GM20431 (cell line): Measurements from ENCODE around the gene DEFB123.

ENCODE experiments used
- in situ Hi-C: fragments of 300-500 bp; cut with MseI, MboI; formaldehyde crosslinking; loops from one replicate; pipeline ENCODE4 v1.15.0; 2020; ENCODE audit warnings: low sequenced_read_pairs; ENCODE audit not compliant: unreplicated experiment

The DEFB123 gene

DNA sequence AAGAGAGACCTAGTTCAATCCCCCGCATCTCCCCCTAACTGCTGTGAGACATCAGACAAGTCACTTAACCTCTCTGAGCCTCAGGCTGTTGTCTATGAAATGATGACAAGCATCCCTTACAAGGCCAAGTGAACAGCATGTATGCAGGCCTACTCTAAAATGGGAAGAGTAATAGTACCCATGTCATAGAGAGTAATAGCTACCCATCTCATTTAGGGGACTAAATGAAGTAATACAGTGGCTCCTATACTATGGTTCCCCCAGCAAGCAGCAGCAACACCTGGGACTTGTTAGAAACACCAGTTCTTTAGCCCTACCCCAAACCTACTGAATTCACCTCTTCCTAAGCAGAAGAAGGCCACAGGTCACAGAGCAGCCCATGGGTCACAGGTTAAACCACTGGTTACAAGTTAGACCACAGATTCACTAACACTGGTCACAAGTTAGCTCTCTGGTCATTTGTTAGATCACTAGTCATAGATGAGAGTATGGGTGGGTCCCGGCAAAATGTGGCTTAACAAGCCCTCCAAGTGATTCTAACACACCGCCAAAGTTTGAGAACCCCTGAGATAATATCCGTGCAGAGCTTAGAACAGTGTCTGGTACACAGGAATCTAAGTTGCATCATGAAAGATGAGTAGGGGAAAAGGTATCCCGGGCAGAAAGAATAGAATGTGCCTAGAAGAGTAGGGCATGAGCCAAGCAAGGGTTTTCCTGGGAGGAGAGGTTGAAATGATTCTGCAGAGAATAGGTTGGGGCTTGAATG lies 33.1 kb downstream of the DEFB123 start:
- in situ Hi-C loops = no loop called here

DNA sequence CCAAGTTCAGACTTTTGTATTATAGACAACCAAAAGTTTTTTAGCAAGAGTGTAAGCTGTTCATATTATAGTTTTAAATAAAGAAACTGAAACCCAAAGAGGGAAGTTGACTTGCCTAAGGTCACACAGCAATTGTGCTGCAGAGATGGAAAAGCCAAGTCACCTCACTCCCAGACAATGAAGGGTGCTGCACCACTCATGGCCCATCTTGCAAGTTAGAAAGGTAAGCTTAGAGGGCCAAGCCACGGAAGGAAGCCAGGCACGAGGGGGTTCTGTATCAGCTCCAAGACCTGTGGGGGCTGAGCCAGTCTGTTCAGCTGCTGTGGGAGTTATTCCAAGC lies 33.6 kb downstream of the DEFB123 start:
- in situ Hi-C loops = no loop called here

DNA sequence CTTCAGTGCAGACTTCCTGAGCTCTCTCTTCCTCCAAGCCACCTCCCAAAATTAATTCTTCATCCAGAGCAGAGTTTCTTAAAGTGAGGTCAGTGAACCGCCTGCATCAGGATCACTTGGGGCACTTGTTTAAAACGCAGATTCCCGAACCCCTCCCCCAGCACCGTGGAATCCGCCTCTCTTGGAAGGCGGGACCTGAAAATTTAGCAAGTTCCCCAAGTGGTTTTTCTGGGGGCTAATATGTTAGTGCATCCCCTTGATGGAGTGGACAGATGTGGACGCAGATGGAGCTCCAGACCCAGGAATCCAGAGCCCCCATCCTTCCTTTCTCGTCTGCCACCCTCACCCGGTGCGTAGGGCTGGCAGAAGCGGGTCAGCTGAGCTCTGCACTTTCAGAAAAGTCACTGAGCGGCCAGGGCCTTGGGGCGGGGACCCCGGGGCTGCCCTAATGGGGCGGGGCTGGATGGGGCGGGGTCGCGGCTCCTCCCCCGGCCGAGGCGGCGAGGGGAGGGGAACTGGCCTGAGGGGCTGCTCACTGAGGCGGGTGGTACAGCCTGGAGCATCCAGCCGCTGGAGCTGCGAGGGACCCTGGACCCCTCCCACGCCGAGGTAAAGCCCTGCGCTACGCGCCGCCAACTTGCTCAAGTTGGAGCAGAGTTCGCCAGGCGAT lies 34.5 kb downstream of the DEFB123 start, which contains the start of the genes DEFB124 and REM1:
DEFB124 (minus strand) TSS at position 370 of the 670 bp plus-strand sequence. CDS start 2,114 bp downstream, outside the sequence.
REM1 (plus strand) TSS at position 531 of the 670 bp plus-strand sequence. CDS start 1,158 bp downstream, outside the sequence.
- in situ Hi-C loops = no loop called here

DNA sequence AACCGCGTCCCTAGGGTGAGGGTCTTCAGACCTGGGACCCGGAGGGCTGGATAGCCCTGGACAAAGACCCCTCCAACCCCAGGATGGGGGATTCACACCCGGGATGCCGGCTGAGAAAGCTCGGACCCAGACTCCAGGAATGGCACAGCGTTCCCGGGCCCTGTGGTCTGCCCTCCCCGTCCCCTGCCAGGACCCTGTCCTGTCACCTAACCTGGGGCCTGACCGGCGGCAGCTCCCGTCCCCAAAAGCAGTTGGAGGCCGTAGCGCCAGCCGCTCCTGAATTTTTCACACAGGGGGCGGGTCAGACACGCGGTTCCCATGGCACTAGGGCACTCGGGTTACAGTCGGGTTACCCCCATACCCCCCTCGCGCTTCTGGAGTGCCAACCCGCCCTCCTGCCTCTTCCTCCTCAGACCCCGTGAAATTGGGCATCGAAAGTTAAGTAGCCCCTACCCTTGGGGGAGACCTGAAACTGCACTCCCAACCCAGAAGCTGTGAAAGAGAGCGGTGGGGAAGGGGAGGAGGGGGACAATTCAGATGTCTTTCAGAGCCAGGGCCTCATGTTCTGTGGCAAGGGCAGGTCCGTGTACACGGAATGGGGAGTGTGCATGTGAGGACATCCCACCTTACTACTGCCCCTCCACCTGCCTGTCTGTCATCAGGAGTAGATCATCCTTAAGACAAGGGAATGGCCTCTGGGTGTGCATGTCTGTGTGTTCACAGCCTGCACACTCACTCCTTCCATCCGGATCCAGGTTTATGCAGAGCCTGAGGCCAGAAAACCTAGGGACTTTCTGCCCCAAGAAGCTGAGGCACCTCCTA lies 35.3 kb downstream of the DEFB123 start:
- in situ Hi-C loops = no loop called here

DNA sequence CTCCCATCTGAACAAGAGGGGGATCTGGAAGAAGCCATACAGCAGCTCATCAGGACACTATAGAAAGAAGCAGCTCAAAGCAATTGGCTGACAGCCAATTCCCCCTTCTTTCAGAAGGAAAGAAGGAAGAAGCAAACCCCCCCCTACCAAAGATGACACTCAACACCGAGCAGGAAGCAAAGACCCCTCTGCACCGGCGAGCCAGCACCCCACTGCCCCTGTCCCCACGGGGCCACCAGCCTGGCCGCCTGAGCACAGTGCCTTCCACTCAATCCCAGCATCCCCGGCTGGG lies 35.8 kb downstream of the DEFB123 start:
- in situ Hi-C loops = no loop called here

DNA sequence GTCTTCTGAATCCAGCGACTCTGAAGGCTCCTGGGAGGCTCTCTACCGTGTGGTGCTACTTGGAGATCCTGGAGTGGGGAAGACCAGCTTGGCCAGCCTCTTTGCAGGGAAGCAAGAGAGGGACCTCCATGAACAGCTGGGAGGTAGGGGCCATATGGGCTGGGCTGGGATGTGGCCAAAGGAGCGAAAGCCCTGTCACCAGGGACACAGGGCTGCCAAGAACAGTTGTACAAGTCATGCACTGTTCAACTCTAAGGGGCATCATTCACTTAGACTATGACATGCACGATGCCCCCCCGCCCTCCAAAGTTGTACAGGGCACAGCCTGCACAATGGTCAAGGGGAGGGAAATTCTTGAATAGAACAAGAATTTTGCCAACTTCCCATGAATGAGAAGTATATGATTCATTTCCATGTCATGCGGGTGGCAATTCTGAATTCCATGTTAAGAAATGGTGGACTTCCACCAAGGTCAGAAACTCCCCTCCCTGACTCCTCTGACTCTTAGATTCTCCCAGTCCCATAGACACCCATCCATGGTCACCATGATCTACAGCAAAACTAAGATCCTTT lies 36.3 kb downstream of the DEFB123 start:
- in situ Hi-C loops = no loop called here

DNA sequence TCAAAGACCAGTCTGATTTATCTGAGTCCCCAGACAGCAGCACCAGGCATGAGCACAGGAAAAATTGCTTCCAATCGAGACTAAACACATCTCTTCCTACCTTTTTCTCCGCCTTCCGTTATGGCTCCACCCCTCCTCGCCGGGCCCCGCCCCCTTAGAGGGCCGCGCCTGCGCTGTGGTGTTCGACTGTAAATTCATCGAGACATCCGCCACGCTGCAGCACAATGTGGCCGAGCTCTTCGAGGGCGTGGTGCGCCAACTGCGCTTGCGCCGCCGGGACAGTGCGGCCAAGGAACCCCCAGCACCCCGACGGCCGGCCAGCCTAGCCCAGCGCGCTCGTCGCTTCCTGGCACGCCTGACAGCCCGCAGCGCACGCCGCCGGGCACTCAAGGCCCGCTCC lies 43.6 kb downstream of the DEFB123 start:
- in situ Hi-C loops = no loop called here

DNA sequence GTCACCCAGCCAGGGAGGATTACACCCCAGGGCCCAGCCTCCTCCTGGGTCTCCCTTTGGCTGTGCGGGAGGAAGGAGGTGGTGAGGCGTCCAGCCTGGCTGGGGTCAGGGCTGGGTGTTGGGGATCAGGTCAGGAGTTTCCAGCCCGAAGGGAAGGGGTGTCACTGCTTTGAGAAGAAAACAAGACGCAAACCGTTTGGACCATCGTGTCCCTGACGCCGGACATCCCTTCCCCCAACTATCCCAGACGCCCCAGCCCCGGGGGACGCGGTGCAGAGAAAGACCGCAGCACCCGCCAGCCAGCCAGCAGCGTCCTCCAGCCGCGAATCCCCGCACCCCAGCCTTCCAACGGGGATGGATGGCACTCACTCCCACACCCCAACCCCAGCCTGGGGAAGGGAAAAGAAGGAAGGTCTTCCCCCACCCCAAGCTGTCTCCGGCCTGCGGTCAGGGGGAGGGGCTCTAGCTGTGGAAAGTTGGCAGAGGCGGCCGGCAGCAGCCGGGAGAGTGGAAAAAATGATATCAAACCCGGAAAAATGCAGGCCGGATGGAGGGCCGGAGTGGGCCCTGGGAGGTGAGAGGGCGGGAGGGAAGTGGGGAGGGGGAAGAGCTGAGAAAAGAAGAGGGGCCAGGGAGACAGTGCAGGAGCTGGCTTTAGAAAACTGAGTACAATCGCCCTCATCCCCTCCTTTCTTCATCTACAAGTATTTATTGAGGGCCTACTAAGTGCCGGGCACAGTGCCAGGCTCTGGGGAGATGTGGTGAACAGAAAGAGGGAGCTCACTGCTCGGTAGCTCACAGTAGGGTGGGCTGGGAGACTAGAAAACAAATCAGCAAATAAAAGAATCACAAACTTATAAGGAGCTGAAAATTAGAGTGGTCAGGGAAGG lies 45.3 kb downstream of the DEFB123 start:
- in situ Hi-C loops = no loop called here

DNA sequence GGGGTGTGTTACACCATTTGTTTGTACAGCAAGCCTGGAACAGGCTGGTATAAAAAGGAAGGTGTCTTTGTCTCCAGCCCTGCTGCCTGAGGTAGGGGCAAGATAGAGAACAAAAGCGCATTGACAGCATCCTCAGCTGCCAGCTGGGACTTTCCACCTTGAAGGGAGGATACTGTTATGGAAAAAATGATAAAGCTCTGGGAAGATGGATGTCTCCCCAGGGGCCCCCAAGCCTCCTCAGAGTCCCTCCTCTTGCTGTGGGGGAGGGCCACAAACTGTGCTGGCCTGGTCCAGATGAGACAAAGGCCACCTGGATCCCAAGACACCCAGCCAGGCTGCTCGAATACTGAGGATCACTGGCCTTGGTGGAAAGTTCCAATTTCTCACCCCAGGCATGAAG lies 47.7 kb downstream of the DEFB123 start:
- in situ Hi-C loops = no loop called here

DNA sequence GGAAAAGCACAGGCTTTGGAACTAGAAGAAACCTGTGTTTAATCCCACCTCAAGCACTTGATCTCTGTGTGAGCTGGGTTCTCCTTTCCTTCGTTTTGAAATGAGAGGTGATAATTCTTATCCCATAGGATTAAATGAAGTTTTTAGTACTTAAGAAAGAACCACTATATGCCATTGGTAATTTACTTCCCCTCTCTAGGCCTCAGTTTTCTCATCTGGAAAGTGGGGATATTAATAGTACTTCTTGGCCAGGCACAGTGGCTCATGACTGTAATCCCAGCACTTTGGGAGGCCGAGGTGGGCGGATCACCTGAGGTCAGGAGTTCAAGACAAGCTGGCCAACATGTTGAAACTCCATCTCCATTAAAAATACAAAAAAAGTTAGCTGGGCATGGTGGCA lies 48.7 kb downstream of the DEFB123 start:
- in situ Hi-C loops = no loop called here

DNA sequence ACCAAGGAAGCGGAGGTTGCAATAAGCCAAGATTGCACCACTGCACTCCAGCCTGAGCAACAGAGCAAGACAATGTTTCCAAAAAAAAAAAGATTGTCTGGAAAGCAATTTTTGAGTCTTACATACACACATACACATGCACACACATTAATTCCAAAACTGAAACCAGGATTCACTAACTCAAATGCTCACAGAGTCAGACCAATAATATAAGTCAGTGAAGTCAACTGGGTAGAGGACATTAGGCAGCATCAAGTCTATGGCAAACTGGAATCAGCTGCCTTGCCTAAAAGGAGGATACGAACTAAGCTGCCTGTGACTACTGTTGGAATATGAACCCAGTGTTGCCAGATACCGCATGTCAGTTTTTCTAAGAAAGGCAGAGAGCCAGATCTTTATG lies 50.3 kb downstream of the DEFB123 start:
- in situ Hi-C loops = no loop called here

DNA sequence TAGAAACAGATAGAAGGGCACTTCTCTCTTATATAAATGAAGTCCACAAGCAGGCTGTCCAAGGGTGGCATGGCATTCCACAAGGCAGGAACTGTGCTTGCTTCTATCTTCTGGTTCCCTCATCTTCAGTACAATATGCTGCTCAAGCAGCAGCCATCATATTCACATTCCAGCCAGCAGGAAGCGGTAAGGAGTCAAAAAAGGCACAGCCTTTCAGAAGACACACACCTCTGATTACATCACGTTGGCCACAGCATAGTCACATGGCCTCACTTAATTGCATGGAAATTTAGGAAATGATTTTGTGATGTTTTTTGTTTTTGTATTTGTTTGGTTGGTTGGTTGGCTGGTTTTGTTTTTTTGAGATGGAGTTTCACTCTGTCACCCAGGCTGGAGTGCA lies 53.7 kb downstream of the DEFB123 start:
- in situ Hi-C loops = no loop called here

DNA sequence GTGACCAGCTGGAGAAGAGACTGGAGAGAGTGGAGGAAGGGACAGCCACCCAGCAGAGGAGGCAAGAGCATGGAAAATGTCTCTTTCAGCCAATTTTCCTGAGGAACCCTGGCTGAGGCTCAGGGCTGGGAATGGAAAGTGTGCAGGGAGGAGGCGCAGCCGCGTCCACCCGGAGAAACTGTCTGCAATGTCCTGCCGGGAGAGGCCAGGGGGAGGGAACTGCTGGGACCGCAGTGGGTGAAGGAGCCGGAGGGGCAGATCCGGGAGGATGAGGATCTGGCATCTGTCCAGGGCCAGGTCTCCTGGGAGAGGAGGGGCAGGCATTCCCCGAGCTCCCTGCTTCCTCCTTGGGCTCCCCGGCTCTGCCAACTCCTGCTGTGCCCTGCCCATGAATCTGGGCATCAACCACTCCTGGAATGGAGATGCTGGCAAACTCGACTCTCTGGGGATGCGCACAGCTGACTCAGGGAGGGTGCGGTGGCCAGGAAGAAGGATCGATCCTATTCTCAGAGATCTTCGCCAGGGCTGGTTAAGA lies 56.4 kb downstream of the DEFB123 start:
- in situ Hi-C loops = no loop called here

DNA sequence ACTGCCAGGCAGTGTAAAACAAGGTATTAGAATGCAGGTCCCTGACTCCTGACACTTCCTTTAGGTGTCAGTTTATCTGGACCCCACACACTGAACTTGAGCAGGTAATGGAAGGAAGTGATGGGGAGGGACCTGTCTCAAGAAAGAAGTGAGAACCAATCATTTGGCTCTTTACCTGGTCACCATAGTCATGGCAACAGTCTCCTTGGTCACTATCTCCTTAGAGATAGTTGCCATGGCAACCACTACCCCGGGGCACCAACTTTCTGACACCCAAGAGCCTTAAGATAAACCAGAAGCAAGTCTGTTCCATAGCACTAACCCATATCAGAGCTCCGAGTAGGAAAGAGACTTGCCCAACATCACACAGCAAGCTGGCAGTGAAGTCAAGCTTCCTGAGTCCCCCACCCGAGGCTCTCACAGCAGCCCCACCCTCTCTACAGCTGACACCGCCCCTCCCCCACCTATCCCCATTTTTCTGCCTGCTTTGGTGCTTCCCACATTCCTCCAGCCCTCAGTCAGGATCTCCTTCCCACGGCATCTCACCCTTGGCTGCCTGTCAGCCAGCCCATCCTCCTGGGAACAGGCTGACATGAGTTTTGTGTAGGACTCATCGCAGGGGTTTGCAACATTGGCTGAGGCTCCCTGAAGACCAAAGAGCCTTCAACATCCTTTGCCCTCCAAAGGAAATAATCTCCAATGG lies 57.6 kb downstream of the DEFB123 start:
- in situ Hi-C loops = no loop called here
